A172 (cell line): ENCODE data around the gene UCN2. TPM values are rescaled to one million over a fixed set of nuclear protein-coding genes. Genes with fewer than 3 reads are reported as not detected.
"Not testable (repeated sequence)": the region's sequence is repeated elsewhere in the genome, so short reads cannot be mapped to it uniquely, and the experiment has no call there.

Experiments used
- DNase-seq: peaks from one replicate; pipeline ENCODE4 v3.0.0-alpha.2; 2015; ENCODE audit warnings: low spot score
- total RNA-seq: library from RNA; depleted of rRNA; stranded (reverse); fragments of >200 nt; shearing (Covaris generic); gene quantifications from 2 replicates; pipeline ENCODE4 v1.2.3, GENCODE V29; 2014

UCN2 gene
- total RNA-seq, 1 experiment from 2014 or later = 5.0 TPM

GRCh38 chr3:48561045-48561736 lies 2.4 kb downstream of the UCN2 start:
- DNase-seq = peak; percentile 87

DNA sequence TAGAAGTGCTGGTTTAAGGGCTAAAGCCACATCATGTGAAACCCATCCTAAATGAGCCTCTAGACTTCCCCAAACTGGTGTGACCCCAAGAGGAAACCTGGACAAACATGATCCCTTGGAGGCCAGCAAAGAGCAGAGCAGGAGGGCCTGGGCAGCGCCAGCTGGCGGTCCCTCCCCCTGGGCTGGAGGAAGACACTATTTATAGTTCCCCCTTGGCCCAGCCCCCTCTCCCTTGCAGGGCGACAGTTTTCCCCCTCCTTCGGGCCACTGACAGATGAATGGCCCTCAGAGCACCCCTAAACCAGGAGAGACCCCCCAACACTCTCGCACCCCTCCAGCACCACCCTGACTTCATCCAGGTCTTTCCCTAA lies 2.9 kb downstream of the UCN2 start:
- DNase-seq = peak; percentile 45

GRCh38 chr3:48558493-48559134 lies 5.0 kb downstream of the UCN2 start:
- peak; percentile 51 for DNase-seq

- peak; percentile 99 for DNase-seq
Measured at GRCh38 chr3:48556796-48557626, 6.6 kb downstream of the UCN2 start, which contains the start of gene PFKFB4. Gene PFKFB4 (minus strand): TSS chr3:48556803. CDS start chr3:48556777, 26 bp downstream.

DNA sequence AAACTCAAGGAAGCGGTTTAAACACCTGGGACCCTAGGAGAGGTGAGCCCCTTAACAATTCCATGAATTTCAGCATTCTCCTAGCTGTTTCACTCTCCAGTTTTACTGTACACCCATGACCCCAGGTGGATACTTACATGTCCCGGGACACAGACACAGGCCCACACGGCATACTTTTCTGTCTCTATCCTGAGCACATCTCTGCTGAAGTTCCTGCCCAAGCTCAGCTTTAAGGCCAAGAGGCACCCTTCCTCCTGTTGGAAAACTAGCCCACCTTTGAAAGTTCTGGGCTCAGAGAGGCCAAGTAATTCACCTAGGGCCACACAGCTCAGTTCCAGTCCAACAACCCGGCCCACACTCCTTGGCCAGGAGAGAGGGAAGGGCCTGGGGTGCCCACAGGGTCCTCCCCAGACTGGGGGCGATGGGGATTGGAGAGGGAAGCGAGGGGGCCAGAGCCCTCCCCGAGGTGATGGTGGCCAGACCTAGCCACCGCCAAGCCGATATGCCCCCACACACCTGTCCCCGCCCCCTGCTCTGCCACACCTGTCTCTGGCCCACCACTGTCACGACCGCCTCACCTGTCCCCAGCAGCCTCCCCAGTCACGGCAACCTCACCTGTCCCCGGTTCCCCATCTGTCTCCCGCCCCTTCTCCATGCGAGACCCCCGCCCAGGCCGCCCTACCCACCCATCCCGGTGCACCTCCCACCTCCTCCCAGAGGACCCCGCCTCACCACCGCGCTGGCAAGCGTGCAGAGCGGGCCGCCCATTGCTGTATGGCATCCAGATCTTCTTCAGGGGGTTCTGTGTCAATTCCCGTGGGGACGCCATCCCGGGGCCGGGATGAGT lies 7.4 kb downstream of the UCN2 start:
- no peak for DNase-seq

DNA sequence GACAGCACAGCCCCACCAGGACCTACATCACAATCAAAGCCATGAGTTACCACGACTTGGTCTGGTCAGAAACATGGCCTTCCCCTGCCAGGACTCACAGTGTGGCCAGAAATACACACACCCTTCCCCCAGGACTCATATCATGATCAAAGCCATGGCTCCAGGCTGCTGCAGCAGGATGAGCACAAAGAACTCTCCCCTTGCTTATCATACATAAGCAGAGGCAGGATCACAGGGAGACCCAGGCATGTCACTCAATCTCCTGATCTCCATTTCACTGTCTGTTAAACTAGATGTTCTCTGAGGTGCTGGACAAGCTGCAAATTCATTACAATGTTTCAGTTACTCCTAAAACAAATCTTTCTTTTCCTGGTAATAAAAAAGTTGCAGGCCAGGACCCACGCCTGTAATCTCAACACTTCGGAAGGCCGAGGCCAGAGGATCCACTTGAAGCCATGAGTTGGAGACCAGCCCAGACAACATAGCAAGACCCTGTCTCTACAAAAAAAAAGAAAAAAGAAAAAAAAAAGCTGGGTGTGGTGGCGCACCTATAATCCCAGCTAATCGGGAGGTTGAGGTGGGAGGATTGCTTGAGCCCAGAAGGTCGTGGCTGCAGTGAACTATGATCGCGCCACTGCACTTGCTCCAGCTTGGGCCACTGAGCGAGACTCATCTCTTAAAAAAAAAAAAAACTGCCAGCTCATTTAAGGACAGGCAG lies 8.2 kb downstream of the UCN2 start:
- no peak for DNase-seq

DNA sequence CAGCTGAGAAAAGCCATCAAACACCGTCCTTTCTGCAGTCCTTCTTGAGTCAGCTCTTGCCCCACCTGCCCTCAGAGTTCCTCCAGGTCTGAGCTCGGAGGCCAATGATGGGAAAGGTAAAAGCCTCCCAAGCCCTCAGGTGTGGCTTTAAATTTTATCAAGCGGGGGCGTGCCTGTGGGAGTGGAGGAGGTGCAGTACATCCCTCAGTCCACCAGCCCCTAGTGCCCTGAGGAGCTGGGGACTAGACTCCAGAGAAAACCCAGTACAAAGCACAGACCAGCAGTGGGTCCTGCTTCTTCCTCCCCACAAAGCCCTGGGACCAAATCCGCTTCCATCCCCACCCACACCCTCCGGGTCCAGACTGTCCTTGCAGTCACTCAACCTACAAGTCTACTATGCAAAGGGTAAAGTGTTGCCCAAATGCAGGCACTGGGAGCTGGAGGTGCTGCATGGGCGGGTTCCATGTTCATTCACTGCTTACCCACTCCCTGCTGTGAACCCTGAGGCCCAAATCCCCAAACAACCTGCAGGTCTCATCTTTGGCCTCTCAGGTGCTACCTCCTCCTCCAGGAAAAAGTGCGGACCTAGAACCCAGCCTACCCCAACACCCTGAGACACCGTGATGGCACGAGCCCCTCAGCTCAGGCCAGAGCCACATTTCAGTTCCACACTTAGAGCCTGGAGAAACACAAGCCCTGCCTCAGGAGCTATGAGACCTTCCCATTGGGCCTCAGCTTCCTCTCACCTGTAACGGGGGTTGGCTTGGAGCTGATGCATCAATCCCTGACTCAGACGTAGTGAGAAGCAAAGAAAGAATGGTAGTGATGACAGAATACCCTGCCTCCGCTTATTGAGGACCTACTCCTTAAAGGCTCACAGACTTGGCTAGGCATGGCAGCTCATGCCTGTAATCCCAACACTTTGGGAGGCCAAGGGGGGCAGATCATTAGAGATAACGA lies 9.4 kb downstream of the UCN2 start:
- no peak for DNase-seq

DNA sequence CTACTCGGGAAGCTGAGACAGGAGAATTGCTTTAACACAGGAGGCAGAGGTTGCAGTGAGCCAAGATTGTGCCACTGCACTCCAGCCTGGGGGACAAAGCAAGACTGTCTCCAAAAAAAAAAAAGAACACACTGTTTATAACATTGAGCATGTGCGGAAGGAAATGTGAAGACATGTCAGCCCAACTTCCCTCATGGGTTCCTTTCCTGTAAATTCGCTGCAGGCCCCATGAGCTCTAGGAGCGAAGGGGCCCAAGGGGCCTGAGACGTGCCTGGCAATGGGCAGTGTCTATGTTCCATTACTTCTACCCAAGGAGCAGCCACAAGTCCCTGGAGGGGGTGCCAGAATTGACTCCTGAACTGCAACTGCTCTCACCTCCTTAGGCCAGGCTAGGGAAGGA lies 10.2 kb downstream of the UCN2 start:
- DNase-seq = no peak

- DNase-seq = no peak
Measured at GRCh38 chr3:48552111-48552951, 11.2 kb downstream of the UCN2 start.

DNA sequence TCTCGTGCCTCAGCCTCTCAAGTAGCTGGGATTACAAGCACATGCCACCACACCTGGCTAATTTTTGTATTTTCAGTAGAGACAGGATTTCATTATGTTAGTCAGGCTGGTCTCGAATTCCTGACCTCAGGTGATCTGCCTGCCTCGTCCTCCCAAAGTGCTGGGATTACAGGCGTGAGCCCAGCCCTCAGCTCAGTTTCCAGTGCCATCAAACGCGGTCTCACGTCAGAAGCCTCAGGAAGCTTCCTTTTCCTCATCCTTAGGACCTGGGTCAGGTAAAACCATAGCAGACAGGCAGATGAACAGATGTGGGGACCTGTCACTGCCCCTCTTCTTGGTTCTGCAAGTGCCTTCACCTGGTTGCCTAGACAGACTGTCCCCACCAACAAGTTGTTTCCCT lies 11.9 kb downstream of the UCN2 start:
- DNase-seq = not testable (repeated sequence)

- peak; percentile 66 for DNase-seq
Measured at GRCh38 chr3:48548729-48549705, 14.6 kb downstream of the UCN2 start.

DNA sequence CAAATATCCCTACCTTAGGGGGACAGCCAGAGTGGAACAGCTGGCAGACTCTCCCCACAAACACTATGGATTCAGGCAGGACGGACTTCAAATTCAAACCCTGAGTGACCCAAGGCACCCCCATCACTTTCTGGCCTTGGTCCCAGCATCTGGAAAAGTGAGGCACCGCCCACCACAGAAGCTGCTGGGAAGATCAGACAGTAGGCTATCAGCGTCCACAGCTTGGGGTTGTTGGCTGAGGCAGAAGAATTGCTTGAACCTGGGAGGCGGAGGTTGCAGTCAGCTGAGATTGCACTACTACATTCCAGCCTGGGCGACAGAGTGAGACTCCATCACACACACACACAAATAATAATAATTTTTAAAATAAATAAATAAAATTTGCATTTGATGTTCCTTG lies 15.5 kb downstream of the UCN2 start:
- DNase-seq = no peak

DNA sequence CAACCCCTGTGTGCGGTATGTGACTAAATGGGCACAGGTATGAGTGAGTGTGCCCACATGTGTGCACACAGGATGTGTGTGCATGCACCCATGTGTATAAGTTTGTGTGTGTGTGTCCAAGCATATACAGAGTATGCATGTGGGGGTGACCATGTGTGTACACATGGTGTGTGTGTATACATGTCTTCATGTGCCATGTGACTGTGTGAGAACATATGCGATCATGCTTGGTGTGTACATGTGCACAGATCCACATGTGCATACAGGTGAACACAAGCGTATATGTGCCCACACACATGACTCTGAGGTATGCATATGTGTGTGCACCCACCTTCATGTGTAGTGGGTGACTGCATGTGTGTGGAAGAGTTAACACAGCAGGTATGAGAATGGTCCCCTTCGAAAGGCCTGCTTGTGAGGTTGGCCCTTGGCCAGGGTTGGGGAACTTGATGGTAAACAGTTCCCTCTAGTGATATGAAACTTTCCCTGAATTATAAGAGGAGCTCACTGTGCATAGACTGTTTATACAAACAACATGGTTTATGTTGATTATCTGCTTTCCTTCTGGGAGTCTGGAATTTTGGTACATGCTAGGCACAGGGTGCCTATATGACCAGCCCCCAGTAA lies 17.3 kb downstream of the UCN2 start:
- DNase-seq = no peak

DNA sequence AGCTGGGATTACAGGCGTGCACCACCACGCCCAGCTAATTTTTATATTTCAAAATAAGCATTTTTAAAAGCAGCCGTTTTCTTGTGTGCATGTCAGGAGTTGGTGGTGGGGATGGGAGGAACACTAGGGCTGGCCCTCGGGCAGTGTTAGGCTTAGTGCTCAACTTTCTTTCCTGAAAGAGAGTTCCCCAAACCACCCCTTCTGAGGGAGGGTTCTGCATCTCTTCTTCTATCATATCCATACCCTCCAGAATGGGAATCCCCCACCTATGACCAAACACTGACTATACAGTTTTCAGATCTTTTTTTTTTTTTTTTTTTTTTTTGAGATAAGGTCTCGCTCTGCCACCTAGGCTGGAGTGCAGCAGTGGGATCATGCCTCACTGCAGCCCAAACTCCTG lies 19.4 kb downstream of the UCN2 start:
- DNase-seq = no peak

DNA sequence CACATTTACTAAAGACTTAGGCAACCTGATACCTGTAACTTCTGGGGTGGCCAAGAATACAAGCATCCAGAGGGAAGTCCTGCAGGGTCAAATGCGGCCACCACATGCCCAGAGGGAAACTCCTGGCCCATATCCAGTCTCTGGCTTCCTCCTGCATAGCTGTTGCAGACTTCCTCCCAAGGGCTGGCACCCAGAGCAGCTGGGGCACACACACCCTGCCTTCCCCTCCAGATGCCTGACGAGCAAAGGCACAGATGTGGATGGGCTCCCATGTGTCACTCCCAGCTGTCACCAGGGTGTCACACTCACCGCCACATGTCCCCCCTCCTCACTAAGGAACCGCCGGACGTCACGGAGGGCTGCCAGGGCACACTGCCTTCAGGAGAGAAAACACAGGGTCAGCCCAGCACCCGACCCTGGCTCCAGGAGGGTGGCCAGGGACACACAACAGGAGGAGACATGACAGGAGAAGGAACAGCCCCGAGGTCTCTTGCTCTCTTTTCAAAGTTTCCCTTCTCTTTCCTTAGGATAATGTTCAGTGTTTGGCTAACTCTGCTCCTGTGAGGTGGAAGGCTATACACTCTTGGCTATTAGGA lies 20.2 kb downstream of the UCN2 start:
- no peak for DNase-seq

- DNase-seq = no peak
Measured at GRCh38 chr3:48538451-48538850, 25.1 kb downstream of the UCN2 start.

- no peak for DNase-seq
Measured at GRCh38 chr3:48536785-48537184, 26.8 kb downstream of the UCN2 start.
